Activated CD8-positive, alpha-beta T cell treated with anti-CD3 and anti-CD28 coated beads, Interleukin-2, amount 10 ng/mL, durations not matched to agents 7 days and 5 days (primary cell): ENCODE data around the gene MACO1. TPM values are rescaled to one million over a fixed set of nuclear protein-coding genes. Genes with fewer than 3 reads are reported as not detected.
A peak's percentile ranks its signal among the peaks of the same experiment; 100 is the strongest.
"Not testable (repeated sequence)": the region's sequence is repeated elsewhere in the genome, so short reads cannot be mapped to it uniquely, and the experiment has no call there.

Experiments used
- ATAC-seq: fragments of 150-1000 bp; cut with Tn5 transposase; one replicate; pipeline ENCODE4 v1.10.0; 2021; ENCODE audit warnings: moderate library complexity
- CTCF ChIA-PET: fragments of 350-600 bp; sonication (Branson Sonifier 250); formaldehyde crosslinking; loops from one replicate; lab custom pipeline; 2021; ENCODE audit warnings: antibody characterized with exemption; lab: Charles Lee
- POLR2A ChIA-PET: fragments of 350-600 bp; sonication (Branson Sonifier 250); formaldehyde crosslinking; loops from one replicate; lab custom pipeline; 2021; ENCODE audit warnings: antibody characterized with exemption; lab: Charles Lee
- DNase-seq: peaks from one replicate; pipeline ENCODE4 v3.0.0-alpha.2; 2020
- H3K27ac Mint-ChIP-seq: one replicate; pipeline ENCODE4 v1.8.0; 2021; ENCODE audit warnings: mild to moderate bottlenecking, mixed read lengths
- H3K27me3 Mint-ChIP-seq: one replicate; pipeline ENCODE4 v1.8.0; 2021; ENCODE audit warnings: low read depth, mixed read lengths
- H3K36me3 Mint-ChIP-seq: one replicate; pipeline ENCODE4 v1.8.0; 2021; ENCODE audit warnings: low read depth, mixed read lengths
- H3K4me1 Mint-ChIP-seq: one replicate; pipeline ENCODE4 v1.8.0; 2021; ENCODE audit warnings: low read depth, mixed read lengths
- H3K4me3 Mint-ChIP-seq: one replicate; pipeline ENCODE4 v1.8.0; 2021; ENCODE audit warnings: mild to moderate bottlenecking, mixed read lengths
- H3K9me3 Mint-ChIP-seq: one replicate; pipeline ENCODE4 v1.8.0; 2022; ENCODE audit warnings: mixed read lengths; ENCODE audit not compliant: insufficient read depth
- total RNA-seq, 2 experiments: library from RNA; stranded (reverse); gene quantifications; one replicate each; pipeline ENCODE4 v1.2.3, GENCODE V29; 2021

The MACO1 gene
- total RNA-seq, 2 experiments from 2014 or later, result 16.4 to 17.2 TPM

- DNase-seq, H3K4me1 Mint-ChIP-seq, H3K4me3 Mint-ChIP-seq, POLR2A ChIA-PET, H3K27me3 Mint-ChIP-seq, ATAC-seq, CTCF ChIA-PET, H3K27ac Mint-ChIP-seq, H3K36me3 Mint-ChIP-seq, H3K9me3 Mint-ChIP-seq: not testable (repeated sequence)
These were observed 24.9 kb upstream of the MACO1 start for GRCh38 chr1:25405731-25406305.

DNA sequence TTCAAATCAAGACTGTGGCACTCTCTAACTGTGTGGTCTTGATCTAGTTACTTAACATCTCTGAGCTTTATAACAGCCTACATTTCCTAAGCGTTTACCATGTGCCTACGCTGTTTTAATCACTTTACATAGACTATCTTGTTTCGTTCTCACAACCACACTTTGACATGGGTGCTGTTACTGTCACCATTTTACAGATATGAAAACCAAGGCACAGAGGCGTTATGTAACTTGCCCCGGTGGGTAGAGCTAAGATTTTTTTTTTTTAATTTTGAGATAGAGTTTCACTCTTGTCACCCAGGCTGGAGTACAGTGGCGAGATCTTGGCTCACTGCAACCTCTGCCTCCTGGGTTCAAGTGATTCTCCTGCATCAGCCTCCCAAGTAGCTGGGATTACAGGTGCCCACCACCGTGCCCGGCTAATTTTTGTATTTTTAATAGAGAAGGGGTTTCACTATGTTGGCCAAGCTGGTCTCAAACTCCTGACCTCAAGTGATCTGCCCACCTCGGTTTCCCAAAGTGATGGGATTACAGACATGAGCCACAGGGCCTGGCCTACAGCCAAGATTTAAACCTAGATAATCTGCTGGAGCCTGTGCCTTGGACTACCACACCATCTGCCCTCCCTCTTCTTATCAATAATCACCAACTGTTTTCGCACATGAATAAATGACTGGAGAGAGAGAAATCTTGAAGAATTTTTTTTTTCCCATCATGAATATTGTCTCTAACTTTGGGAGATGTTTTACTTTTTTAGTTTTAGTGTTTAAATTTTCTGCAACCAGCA is 20.9 kb upstream of the MACO1 start:
- H3K4me3 Mint-ChIP-seq, POLR2A ChIA-PET, ATAC-seq, H3K9me3 Mint-ChIP-seq, DNase-seq, H3K27me3 Mint-ChIP-seq, H3K4me1 Mint-ChIP-seq, H3K27ac Mint-ChIP-seq, CTCF ChIA-PET, H3K36me3 Mint-ChIP-seq: not testable (repeated sequence)

GRCh38 chr1:25412872-25413623 is 17.6 kb upstream of the MACO1 start:
- POLR2A ChIA-PET, H3K27me3 Mint-ChIP-seq, DNase-seq, CTCF ChIA-PET, ATAC-seq, H3K9me3 Mint-ChIP-seq, H3K4me1 Mint-ChIP-seq, H3K4me3 Mint-ChIP-seq, H3K27ac Mint-ChIP-seq, H3K36me3 Mint-ChIP-seq: not testable (repeated sequence)

DNA sequence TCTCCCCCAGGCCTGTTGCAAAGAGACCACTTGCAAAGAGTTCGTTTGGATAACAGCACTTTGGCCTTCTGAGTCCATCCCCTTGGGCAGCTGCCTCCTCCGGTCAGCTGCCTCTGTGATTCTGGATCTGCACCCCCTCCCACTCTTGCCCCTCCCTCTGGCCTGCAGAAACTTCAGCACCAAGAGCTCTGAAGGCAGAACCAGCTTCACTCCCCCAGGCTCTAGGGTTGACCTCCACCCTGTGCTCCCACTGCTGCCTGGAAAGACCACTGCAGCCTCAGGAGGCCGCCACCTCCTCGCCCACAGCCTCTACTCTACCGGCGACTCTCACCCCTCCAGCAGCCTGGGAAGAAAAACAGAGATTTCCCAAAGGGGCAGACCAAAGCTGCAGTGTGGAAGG is 16.5 kb upstream of the MACO1 start:
- H3K4me3 Mint-ChIP-seq, DNase-seq, H3K27ac Mint-ChIP-seq, H3K4me1 Mint-ChIP-seq, ATAC-seq, CTCF ChIA-PET, H3K9me3 Mint-ChIP-seq, H3K27me3 Mint-ChIP-seq, POLR2A ChIA-PET, H3K36me3 Mint-ChIP-seq: not testable (repeated sequence)

GRCh38 chr1:25414578-25414977 is 16.1 kb upstream of the MACO1 start:
- CTCF ChIA-PET, DNase-seq, H3K36me3 Mint-ChIP-seq, H3K9me3 Mint-ChIP-seq, H3K4me3 Mint-ChIP-seq, H3K27ac Mint-ChIP-seq, H3K27me3 Mint-ChIP-seq, POLR2A ChIA-PET, ATAC-seq, H3K4me1 Mint-ChIP-seq: not testable (repeated sequence)

DNA sequence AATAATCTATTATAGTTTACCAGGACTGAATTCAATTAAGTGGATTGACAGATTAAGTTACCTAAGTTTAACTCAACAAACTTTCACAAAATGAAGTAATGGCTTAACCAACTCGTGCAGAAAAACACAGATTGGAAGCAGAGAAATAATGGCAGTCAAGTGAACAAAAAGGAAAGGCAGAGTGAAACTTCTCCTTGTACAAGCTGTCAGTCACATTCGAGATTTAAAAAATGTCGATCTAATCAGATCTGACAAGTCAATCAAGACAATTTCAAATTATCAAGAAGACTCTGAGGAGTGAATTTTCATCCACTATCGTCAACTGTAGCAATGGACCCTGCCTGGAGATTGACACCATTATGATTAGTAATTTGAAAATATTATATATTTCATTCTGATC is 13.4 kb upstream of the MACO1 start:
- H3K36me3 Mint-ChIP-seq, ATAC-seq, H3K4me1 Mint-ChIP-seq, CTCF ChIA-PET, DNase-seq, H3K4me3 Mint-ChIP-seq, H3K27me3 Mint-ChIP-seq, H3K9me3 Mint-ChIP-seq, POLR2A ChIA-PET, H3K27ac Mint-ChIP-seq: not testable (repeated sequence)

DNA sequence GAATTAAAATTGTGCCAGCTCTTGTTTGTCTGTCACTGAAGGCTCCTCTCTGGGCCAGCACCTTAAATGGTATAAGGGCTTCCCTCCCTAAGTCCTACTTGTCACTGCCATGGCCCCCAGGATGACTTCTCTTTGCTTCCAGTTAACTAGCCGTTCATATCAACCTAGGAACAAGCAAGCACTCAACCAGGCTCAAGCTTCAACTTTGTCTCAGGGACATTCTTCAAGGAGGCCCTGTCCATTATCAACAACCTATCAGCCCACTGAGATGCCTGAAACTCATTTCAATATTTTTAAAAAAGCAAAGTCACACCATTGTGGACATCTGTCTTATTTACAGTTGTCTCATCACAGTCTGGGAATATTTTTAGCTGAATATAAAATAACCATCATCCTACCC is 11.4 kb upstream of the MACO1 start:
- H3K4me1 Mint-ChIP-seq, H3K4me3 Mint-ChIP-seq, H3K27ac Mint-ChIP-seq, CTCF ChIA-PET, H3K9me3 Mint-ChIP-seq, DNase-seq, POLR2A ChIA-PET, ATAC-seq, H3K36me3 Mint-ChIP-seq: not testable (repeated sequence)
- H3K27me3 Mint-ChIP-seq, result peaks cover 11% of the 10 kb centered on the region

DNA sequence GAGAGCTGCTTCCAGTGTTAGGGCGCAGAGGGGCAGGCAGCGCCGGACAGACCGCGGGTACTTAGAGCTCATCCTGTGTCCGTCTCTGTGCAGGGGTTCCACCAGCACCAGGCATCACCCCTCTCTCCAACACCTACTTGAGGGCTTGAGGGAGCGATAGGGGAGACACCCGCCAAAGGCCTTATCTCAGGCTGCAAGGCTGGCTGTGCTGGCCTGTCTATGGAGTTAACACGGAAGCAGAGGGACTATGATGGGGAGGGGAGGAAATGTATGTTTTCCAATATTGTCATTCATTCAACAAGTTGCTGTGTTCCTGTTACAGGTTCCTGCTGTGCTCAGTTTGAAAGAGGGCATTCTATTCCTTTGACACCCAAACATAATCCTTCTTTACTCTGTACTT is 10.0 kb upstream of the MACO1 start, which contains the start of gene RHCE:
Gene RHCE (minus strand): TSS at position 111 of the 400 bp plus-strand sequence. CDS start 39 bp downstream, at position 72.
- H3K36me3 Mint-ChIP-seq, H3K9me3 Mint-ChIP-seq, POLR2A ChIA-PET, CTCF ChIA-PET, DNase-seq, ATAC-seq, H3K27ac Mint-ChIP-seq, H3K4me3 Mint-ChIP-seq, H3K4me1 Mint-ChIP-seq: not testable (repeated sequence)
- peaks cover 11% of the 10 kb centered on the region for H3K27me3 Mint-ChIP-seq

DNA sequence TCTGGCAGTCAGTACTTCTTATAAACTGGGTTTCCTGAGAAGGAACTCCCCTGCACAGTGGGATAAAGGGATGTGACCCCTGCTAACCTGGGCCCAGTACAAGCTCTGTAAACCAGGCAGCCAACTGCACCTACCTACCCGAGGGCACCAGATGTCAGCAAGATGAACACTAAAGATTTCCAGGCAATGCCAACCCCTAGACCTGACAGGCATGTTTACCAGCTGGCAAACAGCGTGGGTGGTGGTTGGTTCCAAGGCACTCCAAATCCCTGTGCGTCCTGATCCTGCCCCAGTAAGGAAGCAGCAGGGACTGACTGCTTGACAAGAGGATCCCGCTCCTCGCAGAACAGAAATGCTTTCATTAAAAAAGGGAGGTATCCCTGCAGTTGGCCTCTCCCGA is 7.5 kb upstream of the MACO1 start:
- H3K27ac Mint-ChIP-seq, H3K9me3 Mint-ChIP-seq, DNase-seq, H3K4me1 Mint-ChIP-seq, ATAC-seq, CTCF ChIA-PET, POLR2A ChIA-PET, H3K36me3 Mint-ChIP-seq, H3K27me3 Mint-ChIP-seq, H3K4me3 Mint-ChIP-seq: not testable (repeated sequence)

DNA sequence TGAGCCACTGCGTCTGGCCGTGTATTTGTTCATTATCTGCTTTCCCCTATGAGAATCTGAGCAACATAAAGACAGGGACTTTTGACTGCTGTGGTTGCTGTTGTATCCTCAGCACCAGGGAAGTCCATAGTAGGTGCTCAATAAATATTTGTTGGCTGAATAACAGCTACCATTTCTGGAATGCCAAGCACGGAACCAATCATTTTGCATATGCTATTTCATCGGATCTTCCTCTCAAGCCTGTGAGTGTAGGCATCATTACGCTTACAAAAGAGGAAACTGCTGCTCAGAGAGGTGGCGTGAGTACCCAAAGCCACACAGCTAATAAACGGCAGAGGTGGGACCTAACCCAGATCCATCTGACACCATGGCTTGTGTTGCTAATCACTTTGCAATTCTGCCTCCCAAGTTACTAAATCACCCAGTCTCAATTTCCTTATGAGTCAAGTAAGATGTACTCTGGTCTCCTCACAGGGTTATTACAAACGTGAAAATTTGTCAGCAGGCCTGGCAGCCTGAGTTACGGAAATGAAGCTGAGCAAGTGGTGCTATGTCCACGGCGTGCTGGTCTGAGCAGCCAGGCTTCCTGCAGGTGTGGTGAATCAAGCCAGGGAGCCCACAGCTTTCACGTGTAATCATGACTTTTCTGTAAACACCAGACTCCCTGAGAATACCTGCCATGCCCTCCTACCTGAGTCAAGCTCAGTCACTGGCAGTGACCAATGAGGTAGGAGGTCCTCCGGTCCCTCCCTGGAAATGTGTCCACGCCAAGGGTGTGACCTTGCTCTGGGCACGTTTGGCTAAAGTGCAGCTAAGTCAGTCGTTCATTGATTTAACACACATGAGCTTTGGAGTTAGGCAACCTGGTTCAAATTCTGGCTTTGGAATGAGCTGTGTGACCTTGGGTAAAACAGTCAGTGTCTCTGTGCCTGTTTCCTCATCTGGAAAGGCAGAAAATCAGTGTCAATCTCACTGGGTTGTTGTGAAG is 5.3 kb upstream of the MACO1 start:
- ATAC-seq (no peak), DNase-seq (no peak)
- Mint-ChIP-seq H3K27ac (no peak overlapping the region), H3K9me3 (no peaks in the 10 kb centered on the region), H3K36me3 (no peaks in the 10 kb centered on the region), H3K4me1 (peaks cover 4% of the 10 kb centered on the region), H3K27me3 (peaks cover 8% of the 10 kb centered on the region), H3K4me3 (no peak overlapping the region)
- POLR2A ChIA-PET, result no interaction called here
- CTCF ChIA-PET, result no interaction called here

- DNase-seq, result no peak
- Mint-ChIP-seq H3K4me3 (no peak overlapping the region), H3K27me3 (peaks cover 2% of the 10 kb centered on the region), H3K27ac (peak overlapping the region; percentile 9), H3K9me3 (no peaks in the 10 kb centered on the region), H3K36me3 (peaks cover 2% of the 10 kb centered on the region), H3K4me1 (peaks cover 15% of the 10 kb centered on the region)
- no peak for ATAC-seq
- ChIA-PET CTCF (interaction anchor here (1.3 to 2.0 kb wide), 5 partner anchors 9 to 60 kb away, joined by 3 to 8 read pairs (median 4); no protein-coding TSS in a partner anchor), POLR2A (interaction anchor here (0.9 kb wide), 1 partner anchor 195 kb away, joined by 3 read pairs; the partner anchor contains the start of gene SYF2)
These were observed 3.0 kb upstream of the MACO1 start for GRCh38 chr1:25427696-25428095.
